GM12891 (cell line): ENCODE measurements around the gene RRBP1.

Experiments used
- DNase-seq: peaks from one replicate; pipeline ENCODE4 v3.0.0; 2011; ENCODE audit warnings: low spot score; ENCODE audit not compliant: insufficient read length
- FAIRE-seq: peaks from 2 replicates; lab custom pipeline; 2011; peaks lifted over from hg19 to GRCh38; lab: Jason Lieb, UNC
- PAX5 ChIP-seq: IDR thresholded peaks from 2 replicates; pipeline ENCODE4 v1.6.1; 2011; ENCODE audit warnings: low read length, moderate library complexity, mild to moderate bottlenecking; ENCODE audit not compliant: insufficient read depth, severe bottlenecking
- POLR2A ChIP-seq: IDR thresholded peaks from 2 replicates; pipeline ENCODE4 v1.6.1; 2011; ENCODE audit warnings: low read depth, low read length, control low read depth
- POLR2AphosphoS5 ChIP-seq: IDR thresholded peaks from 2 replicates; pipeline ENCODE4 v1.6.1; 2011; ENCODE audit warnings: low read depth, low read length, control low read depth
- POU2F2 ChIP-seq: IDR thresholded peaks from 2 replicates; pipeline ENCODE4 v1.6.1; 2011; ENCODE audit warnings: low read depth, mild to moderate bottlenecking, control low read depth, low read length, moderate library complexity
- SPI1 ChIP-seq: IDR thresholded peaks from 2 replicates; pipeline ENCODE4 v1.6.1; 2011; ENCODE audit warnings: low read depth, low read length, control low read depth
- TAF1 ChIP-seq: IDR thresholded peaks from 2 replicates; pipeline ENCODE4 v1.6.1; 2011; ENCODE audit warnings: low read depth, low read length, control low read depth

RRBP1 gene

GRCh38 chr20:17624551-17625245, 57.3 kb downstream of the RRBP1 start:
- no peak for DNase-seq
- FAIRE-seq: no peak
- TF ChIP-seq POLR2AphosphoS5 (no peak), TAF1 (no peak), SPI1 (no peak), PAX5 (no peak), POLR2A (no peak), POU2F2 (no peak)

GRCh38 chr20:17624070-17624469, 58.0 kb downstream of the RRBP1 start:
- TF ChIP-seq POU2F2: no peak
- TF ChIP-seq SPI1: no peak
- no peak for TF ChIP-seq POLR2AphosphoS5
- no peak for TF ChIP-seq PAX5
- TF ChIP-seq TAF1: no peak
- TF ChIP-seq POLR2A: no peak
- DNase-seq (no peak), FAIRE-seq (no peak)

- DNase-seq (peak; percentile 5), FAIRE-seq (no peak)
- TF ChIP-seq SPI1 (no peak), PAX5 (no peak), TAF1 (no peak), POLR2AphosphoS5 (no peak), POU2F2 (no peak), POLR2A (no peak)
Observed at GRCh38 chr20:17622851-17623508, 59.1 kb downstream of the RRBP1 start.

- TF ChIP-seq POLR2AphosphoS5: no peak
- TF ChIP-seq PAX5: no peak
- no peak for TF ChIP-seq POU2F2
- TF ChIP-seq POLR2A: no peak
- no peak for TF ChIP-seq SPI1
- TF ChIP-seq TAF1: no peak
- FAIRE-seq: no peak
- peak; percentile 8 for DNase-seq
Observed at GRCh38 chr20:17622086-17622850, 59.8 kb downstream of the RRBP1 start.

- no peak for DNase-seq
- TF ChIP-seq TAF1: no peak
- TF ChIP-seq PAX5: no peak
- TF ChIP-seq POU2F2: no peak
- TF ChIP-seq POLR2A: no peak
- TF ChIP-seq SPI1: no peak
- TF ChIP-seq POLR2AphosphoS5: no peak
- FAIRE-seq: no peak
Observed at GRCh38 chr20:17621229-17621968, 60.6 kb downstream of the RRBP1 start.

- no peak for FAIRE-seq
- TF ChIP-seq POLR2A (no peak), SPI1 (no peak), POU2F2 (no peak), TAF1 (no peak), PAX5 (no peak), POLR2AphosphoS5 (no peak)
- peak; percentile 7 for DNase-seq
Observed at GRCh38 chr20:17620371-17621228, 61.4 kb downstream of the RRBP1 start.

- no peak for TF ChIP-seq TAF1
- TF ChIP-seq SPI1: no peak
- FAIRE-seq: no peak
- peak; percentile 9 for DNase-seq
Observed at GRCh38 chr20:17619351-17620093, 62.5 kb downstream of the RRBP1 start.

- TF ChIP-seq TAF1 (no peak), POU2F2 (no peak), SPI1 (no peak), POLR2A (no peak), POLR2AphosphoS5 (no peak), PAX5 (no peak)
- FAIRE-seq: no peak
- no peak for DNase-seq
Observed at GRCh38 chr20:17618673-17619013, 63.4 kb downstream of the RRBP1 start.
